Islet precursor cell (in vitro differentiated cells): ENCODE data around the gene RBM12.

Source experiments
- DNase-seq: peaks from one replicate; pipeline ENCODE4 v3.0.0-alpha.2; 2018

Gene RBM12

DNA sequence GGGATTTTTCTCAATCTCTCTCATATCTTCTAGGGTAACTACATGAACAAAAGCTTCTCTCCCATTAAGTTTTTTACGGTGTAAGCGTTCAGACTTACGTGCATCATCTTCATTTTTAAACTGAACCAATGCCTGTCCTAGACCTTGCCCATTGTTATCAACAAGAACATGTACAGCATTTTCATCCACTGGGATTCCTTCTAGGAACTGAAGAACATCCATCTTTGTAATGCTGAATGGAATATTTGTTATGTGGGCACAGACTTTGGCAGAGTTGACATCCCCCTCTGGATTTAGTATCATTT lies 11.3 kb downstream of the RBM12 start:
- no peak for DNase-seq

DNA sequence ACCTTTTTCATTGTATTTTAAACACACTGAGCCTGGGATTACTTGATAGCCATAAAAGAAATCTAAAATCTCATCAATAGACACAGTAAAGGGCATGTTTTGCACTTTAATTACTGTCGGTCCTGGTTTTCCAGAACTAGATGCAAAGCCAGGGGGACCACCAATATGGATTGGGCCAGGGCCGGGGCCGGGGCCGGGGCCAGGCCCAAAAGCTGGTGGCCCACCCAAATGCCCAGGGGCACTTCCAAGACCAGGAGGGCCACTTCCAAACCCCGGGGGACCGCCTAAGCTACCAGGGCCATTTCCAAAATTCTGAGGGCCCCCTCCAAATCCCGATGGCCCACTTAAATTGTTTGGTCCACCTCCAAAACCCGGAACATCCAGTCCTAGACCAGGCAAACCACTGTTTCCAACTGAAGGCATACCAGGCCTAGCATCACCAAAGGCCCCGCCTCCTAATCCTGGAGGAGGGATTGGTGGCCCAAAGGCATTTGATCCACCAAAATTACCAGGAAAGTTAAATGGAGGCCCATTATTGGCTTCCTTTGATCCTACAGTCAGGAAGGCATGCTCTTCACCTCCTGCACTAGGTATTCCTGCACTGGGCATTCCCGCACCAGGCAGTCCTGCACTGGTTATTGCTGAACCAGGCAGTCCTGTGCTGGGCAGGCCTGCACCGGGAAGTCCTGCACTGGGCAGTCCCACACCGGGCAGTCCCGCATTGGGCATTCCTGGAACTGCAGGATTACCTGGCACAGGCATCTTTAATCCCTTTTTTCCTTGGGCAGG lies 11.9 kb downstream of the RBM12 start:
- DNase-seq: no peak

DNA sequence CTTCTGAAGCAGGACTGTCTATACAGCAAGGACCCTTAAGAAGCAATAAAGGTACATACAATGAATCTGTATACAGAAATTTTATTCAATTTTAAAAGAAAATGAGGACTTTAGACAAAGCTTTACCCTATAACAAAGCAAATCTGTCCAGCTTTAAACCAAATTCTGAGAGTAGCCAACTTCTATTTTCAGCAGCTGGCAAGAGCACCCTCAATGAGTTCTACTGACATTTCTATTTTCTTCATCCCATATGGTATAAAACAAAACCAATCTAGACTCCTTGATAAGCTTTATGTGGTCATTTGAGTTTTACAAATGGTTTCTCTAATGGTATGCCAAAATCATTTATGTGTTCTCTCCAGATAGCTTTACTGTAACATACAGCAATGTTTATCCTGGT lies 12.7 kb downstream of the RBM12 start:
- no peak for DNase-seq

DNA sequence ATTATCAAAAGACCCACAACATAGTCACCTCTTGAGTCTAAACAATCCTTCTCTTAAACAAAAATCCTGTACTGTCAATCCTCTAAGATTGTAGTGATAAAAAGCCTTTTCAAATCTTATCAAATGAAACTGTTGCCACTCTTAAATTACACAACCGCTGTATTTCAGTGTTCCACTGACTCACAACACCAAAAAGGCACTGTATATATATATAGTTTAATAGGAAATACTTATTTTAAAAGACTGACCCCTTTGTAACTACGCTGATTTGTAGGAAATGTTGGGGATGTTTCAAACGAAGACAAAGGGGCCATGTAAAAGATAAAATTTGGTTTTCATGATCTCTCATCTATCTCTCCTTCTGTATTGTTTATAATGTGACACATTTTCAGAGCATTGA lies 14.1 kb downstream of the RBM12 start:
- no peak for DNase-seq

DNA sequence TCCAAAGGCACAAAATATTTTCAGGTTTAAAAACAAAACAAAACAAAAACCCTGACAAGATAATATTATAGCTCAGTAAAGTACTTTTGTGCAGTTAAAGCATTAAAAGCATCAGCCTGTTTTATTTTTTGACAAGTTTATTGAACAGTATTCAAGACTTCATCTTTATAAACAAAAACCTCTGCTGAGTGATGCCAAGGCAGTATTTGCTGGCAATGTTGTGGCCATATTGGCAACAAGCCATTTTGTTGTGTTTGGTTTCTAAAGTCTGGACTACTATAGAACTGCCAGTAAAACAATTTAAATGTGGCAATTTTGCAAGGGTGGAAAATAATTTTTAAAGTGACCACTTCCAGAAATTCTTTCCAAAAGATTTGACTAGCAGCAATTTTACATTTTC lies 15.9 kb downstream of the RBM12 start:
- DNase-seq: no peak

DNA sequence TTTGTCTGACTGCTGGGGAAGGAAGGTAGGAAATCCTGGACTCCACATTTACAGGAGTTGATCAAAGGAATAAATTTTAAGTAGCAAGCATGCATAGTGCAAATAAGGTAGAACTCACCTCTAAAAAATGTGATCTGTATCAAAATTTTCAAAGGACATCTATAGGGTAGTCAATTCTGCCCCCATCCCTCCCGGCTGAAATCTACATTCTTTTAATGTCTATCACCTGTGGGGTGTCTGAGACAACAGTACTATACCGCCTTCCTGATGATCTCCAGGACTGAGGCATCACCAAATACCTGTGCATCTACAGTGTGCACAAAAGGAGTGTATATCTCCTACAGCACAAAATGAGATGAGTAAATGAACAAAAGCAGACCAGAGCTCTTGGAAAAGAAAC lies 19.9 kb downstream of the RBM12 start:
- no peak for DNase-seq

DNA sequence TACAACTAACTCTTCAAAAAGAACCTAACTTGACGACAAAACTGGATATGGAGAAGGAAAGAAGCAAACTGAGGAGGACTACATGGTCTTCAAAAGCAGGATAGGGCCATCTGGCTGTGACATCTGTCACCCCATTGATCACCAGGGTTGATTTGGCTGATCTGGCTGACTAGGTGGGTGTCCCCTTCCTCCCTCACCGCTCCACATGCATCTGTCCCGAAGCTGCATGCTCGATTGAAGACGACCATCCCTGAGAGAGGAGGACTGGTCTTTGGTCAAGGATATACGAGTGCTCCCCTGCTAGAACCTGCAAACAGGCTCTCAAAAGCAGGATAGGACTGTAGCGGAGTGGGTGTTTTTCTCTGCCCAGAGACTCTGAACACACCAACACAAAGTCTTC lies 21.7 kb downstream of the RBM12 start:
- DNase-seq: no peak

DNA sequence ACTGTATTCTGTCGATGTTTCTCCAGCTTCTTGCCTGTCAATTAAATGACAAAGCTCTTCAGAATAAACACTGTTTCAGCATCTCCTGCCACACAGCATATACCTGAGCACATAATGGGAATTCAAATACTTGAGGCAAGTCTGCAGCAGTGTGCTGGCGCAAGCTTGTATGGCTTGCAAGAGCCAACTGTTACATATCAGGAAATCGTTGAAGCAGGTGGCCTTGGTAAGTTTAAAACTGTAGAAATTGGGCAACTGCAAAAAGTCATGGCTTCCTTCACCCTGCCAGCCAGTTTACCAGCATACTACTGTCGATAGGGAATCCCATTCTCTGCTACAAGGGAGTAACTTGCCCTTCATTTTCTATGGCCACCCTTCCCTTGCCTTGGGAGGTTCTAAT lies 23.0 kb downstream of the RBM12 start:
- DNase-seq: no peak

DNA sequence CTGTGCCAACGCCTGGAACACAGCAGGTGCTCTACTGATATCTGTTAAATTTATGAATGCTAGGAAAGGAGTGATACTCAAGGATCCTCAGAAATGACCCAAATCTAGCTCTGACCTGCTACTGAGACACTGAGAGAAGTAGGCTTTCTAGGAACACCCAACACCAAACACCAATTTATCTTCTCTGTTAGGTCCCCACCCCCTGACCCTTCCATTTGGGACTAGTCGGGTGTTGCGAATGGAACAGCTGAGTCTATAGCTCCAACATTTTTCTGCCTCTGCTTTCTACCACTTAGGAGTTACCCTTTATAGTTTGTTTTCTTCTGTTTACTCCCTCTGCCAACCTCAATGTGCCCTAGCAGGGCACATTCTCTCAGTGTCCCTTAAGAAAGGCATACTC lies 24.0 kb downstream of the RBM12 start:
- DNase-seq: no peak

DNA sequence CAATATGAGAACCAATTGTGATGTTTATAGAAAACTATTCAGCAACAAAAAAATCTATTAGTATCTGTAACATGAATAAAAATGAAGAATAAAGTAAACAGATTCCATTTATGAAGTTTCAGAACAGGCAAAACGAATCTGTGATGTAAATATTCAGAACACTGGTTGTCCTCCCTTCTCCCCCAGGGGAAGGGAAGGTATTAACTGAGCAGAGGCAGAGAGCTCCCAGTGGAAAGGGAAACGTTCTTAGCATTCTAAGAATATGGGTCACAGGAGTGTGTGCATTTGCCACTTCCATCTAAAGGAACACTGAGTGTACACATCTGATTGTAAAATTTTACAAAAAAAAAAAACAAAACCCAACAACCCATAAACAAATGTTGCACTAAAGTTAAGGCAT lies 25.9 kb downstream of the RBM12 start:
- no peak for DNase-seq

DNA sequence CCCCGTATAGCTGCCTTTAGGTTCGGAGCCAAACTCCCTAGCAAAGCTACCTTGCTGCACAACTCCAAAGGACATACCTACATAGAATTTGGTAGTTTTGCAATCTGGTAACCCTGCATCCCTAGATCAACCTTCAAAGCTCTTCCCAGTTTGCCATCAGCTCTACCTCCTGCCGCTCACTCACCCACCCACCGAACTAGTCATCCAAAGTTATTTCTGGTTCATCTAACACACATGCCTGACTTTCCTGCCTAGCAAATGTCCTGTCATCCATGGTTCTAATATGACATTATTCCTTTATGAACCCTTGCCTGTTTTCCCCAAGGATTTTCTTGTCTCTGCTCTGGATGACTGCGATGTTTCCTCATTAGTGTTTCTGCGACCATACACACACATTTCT lies 27.4 kb downstream of the RBM12 start:
- DNase-seq: no peak

DNA sequence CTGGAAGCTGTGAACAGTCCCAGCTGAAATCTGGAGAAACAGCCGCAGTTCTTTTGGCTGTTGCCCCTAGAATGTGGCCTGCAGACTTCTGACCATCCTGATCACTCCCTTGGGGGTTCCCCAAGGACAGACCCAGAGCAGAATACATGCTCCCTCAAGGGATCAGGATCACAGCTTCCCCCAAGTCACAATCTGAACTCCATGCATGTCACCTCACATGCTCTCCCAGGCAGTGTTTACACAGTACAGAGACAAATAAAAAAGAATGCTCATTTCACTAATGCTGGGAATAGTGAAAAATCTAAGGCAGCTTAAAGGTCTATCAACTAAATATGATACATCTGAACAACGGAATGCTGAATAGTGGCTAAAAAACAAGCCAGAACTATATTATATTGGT lies 28.6 kb downstream of the RBM12 start:
- DNase-seq: no peak

DNA sequence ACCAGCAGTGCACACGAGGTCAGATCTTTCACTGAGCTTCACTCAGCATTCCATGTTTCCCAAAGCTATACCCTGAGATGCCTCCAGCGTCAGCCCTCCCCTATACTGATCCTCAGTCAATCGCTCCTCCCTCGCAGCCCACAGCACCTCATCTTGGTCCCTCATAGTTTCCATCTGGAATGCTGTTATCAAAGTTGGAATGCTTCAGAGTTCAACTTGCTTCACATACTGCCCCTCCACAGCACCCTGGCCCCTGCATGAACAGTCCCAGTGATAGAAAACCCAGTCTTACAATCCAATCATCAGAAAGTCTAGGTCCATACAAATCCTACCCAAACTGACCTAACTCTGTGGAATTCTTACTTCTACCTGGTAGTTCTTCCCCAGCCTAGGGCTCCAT lies 29.0 kb downstream of the RBM12 start:
- DNase-seq: no peak

DNA sequence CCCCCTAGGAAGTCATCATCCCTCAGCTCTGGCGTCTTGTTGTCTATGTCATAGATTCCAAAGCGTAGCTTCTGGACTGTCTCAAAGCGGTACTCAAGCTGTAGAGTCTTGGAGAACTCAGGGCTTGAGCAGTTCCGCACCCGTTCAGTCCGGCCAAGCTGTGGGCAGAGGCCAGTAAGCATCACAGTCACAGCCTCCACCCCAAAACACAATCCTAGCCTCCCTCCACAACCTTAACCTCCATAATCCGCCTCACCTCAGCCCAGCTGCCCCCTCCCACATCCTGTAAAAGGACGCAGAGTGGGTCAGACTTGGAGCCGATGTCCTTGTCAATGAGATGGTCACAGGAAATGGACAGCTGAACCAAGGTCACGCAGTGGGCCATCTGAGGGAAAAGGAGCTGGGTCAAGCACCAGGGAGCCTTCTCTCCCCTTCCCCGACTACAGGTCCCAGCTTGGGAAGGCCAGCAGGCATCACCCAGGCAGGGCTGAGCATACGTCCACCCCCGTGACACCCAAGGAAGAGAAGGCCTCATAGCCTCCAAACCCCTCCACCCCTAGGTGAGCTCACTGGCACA lies 32.1 kb downstream of the RBM12 start:
- no peak for DNase-seq

DNA sequence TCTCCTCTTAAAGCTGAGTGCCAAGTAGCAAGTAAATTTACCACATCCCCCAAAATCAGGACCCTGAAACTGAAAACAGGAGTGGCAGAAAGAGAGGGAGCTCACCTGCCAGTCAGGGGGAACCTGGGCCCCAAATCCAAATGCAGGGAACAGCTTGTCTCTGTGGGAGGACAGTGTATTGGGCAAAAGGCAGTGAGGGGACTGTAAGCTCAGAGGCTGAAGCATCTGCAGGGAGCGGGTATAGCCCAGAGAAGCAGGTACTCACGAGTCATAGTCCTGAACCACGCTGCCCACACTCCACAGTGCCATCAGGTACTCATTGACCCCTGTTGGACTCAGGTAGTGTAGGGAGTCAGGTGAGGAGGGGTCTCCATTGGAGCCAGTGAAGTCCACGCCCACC lies 34.1 kb downstream of the RBM12 start:
- no peak for DNase-seq

DNA sequence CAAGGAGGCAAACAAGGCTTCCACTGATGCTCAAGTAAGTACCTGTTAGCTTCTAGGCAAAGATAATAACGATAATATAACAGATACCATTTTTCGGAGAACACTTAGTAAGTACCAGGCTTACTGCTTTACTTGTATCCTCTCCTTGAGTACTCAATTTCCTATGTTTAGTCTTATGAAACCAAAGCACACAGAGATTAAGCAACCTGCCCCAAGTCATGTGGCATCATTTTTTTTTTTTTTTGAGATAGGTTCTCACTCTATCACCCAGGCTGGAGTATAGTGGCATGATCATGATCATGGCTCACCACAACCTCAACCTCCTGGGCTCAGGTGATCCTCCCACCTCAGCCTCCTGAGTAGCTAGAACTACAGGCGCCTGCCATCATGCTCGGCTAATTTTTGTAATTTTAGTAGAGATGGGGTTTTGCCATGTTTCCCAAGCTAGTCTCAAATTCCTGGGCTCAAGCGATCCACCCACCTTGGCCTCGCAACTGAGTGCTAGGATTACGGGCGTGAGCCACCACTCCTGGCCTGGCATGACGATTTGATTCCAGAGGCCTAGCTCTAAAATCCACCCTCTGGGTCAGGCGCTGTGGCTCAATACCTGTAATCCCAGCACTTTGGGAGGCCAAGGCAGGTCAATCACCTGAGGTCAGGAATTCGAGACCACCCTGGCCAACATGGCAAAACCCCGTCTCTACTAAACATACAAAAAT lies 35.1 kb downstream of the RBM12 start:
- DNase-seq: peak; percentile 8

DNA sequence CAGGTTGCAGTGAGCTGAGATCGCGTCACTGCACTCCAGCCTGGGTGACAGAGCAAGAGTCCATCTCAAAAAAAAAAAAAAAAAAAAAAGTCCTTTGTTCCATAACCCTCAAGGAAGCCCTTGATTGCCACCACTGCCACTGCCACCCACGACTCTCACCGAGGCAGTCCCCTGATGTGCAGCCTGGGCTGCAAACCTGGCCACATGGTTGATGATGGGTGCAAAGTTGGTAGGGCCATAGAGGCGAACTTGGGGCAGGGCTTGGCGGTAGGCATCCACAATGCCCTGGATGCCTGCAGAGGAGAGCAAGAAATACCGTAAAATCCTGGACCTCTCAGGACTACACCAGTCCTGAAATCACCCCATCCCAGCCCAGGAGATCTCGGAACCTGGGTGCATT lies 37.6 kb downstream of the RBM12 start:
- peak; percentile 29 for DNase-seq

DNA sequence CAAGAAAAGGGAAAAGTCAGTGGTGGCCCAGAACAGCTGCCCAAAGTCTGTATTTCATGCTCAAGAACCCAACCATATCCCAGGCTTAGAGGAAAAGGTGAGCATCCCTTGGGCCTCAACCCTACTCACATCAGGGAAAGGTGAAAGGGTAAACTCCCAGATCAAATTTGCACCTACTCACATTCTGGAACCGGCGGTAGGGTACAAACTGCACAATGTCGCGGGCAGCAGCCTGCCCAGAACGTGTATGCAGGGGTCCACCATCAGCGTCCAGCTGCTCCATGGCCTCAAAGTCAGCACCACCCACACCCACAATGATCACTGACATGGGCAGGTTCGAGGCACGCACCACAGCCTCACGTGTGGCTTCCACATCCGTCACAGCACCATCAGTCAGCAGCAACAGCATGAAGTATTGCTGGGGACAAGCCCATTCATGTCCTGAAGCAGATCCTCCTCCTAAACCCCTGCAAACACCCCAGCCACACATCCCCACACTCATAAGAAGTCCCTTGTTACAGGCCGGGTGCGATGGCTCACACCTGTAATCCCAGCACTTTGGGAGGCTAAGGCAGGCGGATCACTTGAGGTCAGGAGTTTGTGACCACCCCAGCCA lies 38.2 kb downstream of the RBM12 start:
- peak; percentile 35 for DNase-seq

DNA sequence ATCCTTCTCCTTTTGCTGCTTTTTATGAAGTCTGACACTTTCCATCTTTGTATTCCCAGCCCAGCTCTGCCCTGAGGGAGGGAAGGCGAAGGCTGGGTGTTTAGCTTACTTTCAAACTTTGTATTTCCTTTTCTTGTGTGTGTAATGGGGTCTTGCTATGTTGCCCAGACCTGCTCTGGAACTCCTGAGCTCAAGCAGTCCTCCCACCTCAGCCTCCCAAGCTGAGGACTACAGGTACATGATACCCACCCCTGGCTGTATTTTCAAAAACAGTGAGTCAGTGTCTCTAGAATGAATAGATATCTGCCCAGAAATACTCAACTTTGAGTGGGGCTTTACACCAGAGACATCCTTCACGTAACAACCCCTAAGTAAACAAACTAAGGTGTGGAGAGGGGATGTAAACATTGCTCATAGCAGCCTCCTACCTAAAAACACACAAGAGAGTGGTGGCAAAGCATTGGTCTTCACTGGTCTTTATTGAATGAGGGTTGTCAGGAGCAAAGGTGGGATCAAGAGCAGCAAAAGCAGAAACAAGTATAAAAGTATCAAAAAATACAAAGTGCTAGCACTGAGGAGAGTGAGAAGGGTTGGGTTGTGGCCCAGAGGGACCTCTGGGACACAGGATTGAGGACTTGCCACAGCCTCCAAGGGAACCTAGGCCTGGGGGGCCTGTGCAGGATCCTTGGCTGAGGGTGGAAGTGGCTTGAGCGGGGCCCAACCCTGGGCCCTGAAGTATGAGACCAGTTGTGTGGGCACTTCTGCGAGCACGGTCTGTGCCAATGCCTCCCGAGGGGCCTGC lies 38.9 kb downstream of the RBM12 start:
- peak; percentile 15 for DNase-seq

DNA sequence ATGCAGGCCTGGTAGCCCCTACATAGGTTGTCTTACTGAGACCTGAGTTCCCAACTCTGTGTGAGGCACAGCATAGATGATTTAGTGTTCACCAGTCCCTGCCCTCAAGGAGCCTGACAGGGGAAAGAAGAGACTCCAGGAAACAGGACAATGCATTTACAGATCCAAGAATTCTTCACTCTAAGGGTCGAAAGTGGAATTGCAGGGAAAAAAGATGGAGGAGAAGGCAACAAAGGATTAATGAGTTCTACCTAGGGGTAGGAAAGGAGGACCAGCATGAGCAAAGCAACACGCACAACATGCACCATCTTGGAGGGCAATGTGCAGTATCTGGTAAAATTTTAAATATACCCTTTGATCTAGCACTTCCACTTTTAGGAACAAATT lies 43.1 kb downstream of the RBM12 start:
- DNase-seq: no peak

DNA sequence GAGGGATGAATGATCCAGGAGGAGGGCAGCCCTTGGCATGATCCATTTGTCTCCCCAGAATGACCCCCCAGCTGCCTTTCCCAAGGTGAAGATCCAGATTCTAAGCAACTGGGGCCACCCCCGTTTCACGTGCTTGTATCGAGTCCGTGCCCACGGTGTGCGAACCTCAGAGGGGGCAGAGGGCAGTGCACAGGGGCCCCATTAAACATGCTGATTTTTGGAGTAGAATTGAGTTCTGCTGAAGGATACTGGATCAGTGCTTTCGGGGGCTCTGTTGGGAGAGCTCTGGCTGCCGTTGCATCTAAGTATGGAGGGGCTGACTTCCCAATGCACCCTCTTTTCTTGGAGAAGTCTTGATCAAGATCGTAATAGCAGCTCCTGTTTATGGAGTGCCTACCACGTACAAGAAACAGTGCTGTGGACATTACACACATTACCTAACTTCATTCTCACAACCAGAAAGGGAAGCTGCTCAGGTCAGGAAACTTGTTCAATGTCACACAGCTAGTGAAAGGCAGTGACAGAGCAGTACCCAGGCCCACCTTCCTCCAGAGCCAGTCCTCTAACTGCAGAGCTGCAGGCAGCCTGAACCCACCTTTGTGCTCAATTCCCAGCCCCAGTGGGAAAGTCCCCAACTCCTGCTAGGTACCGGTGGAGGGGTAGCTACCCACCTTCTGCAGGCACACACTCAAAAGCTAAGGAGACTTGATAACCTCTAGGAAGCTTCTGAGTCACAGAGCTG lies 43.7 kb downstream of the RBM12 start:
- no peak for DNase-seq
